HCT116 (cell line): ENCODE results near the gene HIVEP2. TPM values are rescaled to one million over a fixed set of nuclear protein-coding genes. Genes with fewer than 3 reads are reported as not detected.

ENCODE experiments used
- ATAC-seq: fragments of 200-7000 bp; cut with Tn5 transposase; 2 replicates; pipeline ENCODE4 v1.9.1; 2020; ENCODE audit warnings: mild to moderate bottlenecking, moderate library complexity
- BruUV-seq: library from RNA; stranded (reverse); fragments of 400-500 nt; replicated peaks from 2 replicates; lab custom pipeline; 2021; lab: Mats Ljungman, UMichigan
- CTCF ChIA-PET: fragments of 300-600 bp; sonication (Branson Sonifier 250); formaldehyde crosslinking; loops from one replicate; lab custom pipeline; 2021; ENCODE audit warnings: antibody characterized with exemption; lab: Charles Lee
- POLR2A ChIA-PET: fragments of 300-600, 350-600 bp; sonication (Branson Sonifier 250); formaldehyde crosslinking; loops from one replicate; lab custom pipeline; 2021; ENCODE audit warnings: antibody characterized with exemption; lab: Charles Lee
- RAD21 ChIA-PET, 2 experiments: fragments of 300-600 bp; sonication (Branson Sonifier 250); formaldehyde crosslinking; loops; one replicate each; lab custom pipeline; 2023; ENCODE audit warnings: low total read pairs in 2 of 2; ENCODE audit not compliant: uncharacterized antibody in 2 of 2, unreplicated experiment in 2 of 2, low non-redundant PET in 1 of 2; lab: Charles Lee
- DNase-seq: peaks from one replicate; pipeline ENCODE4 v3.0.0-alpha.2; 2010; ENCODE audit warnings: low read depth, low spot score
- H2AFZ ChIP-seq: fragments of 200-600 bp; shearing (Covaris generic), sonication (generic); 2 replicates; pipeline ENCODE4 v1.6.1; 2017; ENCODE audit warnings: low read depth, mixed run types, mixed read lengths, antibody characterized with exemption, low read length; ENCODE audit not compliant: poor library complexity, severe bottlenecking
- H3K27ac ChIP-seq: 2 replicates; pipeline ENCODE4 v1.5.1; 2012; ENCODE audit warnings: low read depth, low read length
- H3K27me3 ChIP-seq: fragments of 200-600 bp; sonication (generic); 2 replicates; pipeline ENCODE4 v1.6.1; 2016; ENCODE audit warnings: mixed run types, low read length, mixed read lengths; ENCODE audit not compliant: insufficient read depth
- H3K36me3 ChIP-seq, 2 experiments: fragments of 200-500 bp in 1 of 2; fragments of 200-600 bp in 1 of 2; sonication (Bioruptor generic) in 1 of 2; sonication (generic) in 1 of 2; 2 replicates each; pipeline versions ENCODE4 v1.5.1 to v1.6.1; 2014 to 2016; ENCODE audit warnings: low read length in 2 of 2, inconsistent platforms in 1 of 2, mixed read lengths in 1 of 2, mixed run types in 1 of 2; ENCODE audit not compliant: insufficient read depth in 2 of 2, control insufficient read depth in 1 of 2
- H3K4me1 ChIP-seq, 2 experiments: fragments of 200-600 bp in 1 of 2; sonication (generic) in 1 of 2; 2 replicates each; pipeline versions ENCODE4 v1.5.1 to v1.6.1; 2012 to 2017; ENCODE audit warnings: low read length in 2 of 2, inconsistent platforms in 1 of 2, mild to moderate bottlenecking in 1 of 2, mixed read lengths in 1 of 2, mixed run types in 1 of 2, moderate library complexity in 1 of 2; ENCODE audit not compliant: insufficient read depth in 2 of 2, control insufficient read depth in 1 of 2
- H3K4me2 ChIP-seq: fragments of 200-600 bp; sonication (generic); 2 replicates; pipeline ENCODE4 v1.6.1; 2017; ENCODE audit warnings: mixed run types, low read length, mixed read lengths
- H3K4me3 ChIP-seq, 2 experiments: fragments of 200-600 bp in 1 of 2; sonication (generic) in 1 of 2; replicated peaks in 1 of 2; 2 replicates each; pipeline ENCODE4 v1.5.1; 2011 to 2016; ENCODE audit warnings: low read length in 2 of 2, control low read depth in 1 of 2, low read depth in 1 of 2, mild to moderate bottlenecking in 1 of 2, mixed read lengths in 1 of 2, mixed run types in 1 of 2
- H3K79me2 ChIP-seq: fragments of 200-600 bp; sonication (generic); 2 replicates; pipeline ENCODE4 v1.6.1; 2017; ENCODE audit warnings: mild to moderate bottlenecking, mixed run types, low read length, moderate library complexity, mixed read lengths; ENCODE audit not compliant: insufficient read depth
- H3K9ac ChIP-seq: fragments of 200-600 bp; sonication (generic); 2 replicates; pipeline ENCODE4 v1.6.1; 2016; ENCODE audit warnings: low read length, mixed read lengths
- H3K9me2 ChIP-seq: fragments of 200-600 bp; sonication (generic), shearing (Covaris generic); 2 replicates; pipeline ENCODE4 v1.6.1; 2017; ENCODE audit warnings: mixed run types, mild to moderate bottlenecking, moderate library complexity; ENCODE audit not compliant: insufficient read depth
- H3K9me3 ChIP-seq, 2 experiments: fragments of 200-500 bp in 1 of 2; fragments of 200-600 bp in 1 of 2; sonication (Bioruptor generic) in 1 of 2; sonication (generic) in 1 of 2; 2 replicates each; pipeline ENCODE4 v1.6.1; 2014 to 2017; ENCODE audit warnings: low read length in 2 of 2, mixed read lengths in 2 of 2, inconsistent platforms in 1 of 2, low read depth in 1 of 2, mild to moderate bottlenecking in 1 of 2, mixed run types in 1 of 2, moderate library complexity in 1 of 2; ENCODE audit not compliant: control insufficient read depth in 1 of 2, insufficient read depth in 1 of 2
- H4K20me1 ChIP-seq: fragments of 200-600 bp; sonication (generic), shearing (Covaris generic); 2 replicates; pipeline ENCODE4 v1.6.1; 2017; ENCODE audit warnings: mixed run types, mild to moderate bottlenecking, moderate library complexity; ENCODE audit not compliant: insufficient read depth
- CBX3 ChIP-seq: IDR thresholded peaks from 2 replicates; pipeline ENCODE4 v1.6.1; 2012; ENCODE audit warnings: low read depth
- CTCF ChIP-seq, 3 experiments: fragments of 200-600 bp in 1 of 3; sonication (generic) in 1 of 3; IDR thresholded peaks in 2 of 3; conservative IDR thresholded peaks in 1 of 3; 2 replicates each; pipeline ENCODE4 v1.5.1; 2012 to 2017; ENCODE audit warnings: low read depth in 2 of 3, low read length in 2 of 3, antibody characterized with exemption in 1 of 3, borderline replicate concordance in 1 of 3, control low read depth in 1 of 3, mild to moderate bottlenecking in 1 of 3, mixed read lengths in 1 of 3, mixed run types in 1 of 3, moderate library complexity in 1 of 3; ENCODE audit not compliant: insufficient read depth in 1 of 3
- ELF1 ChIP-seq: IDR thresholded peaks from 2 replicates; pipeline ENCODE4 v1.6.1; 2012; ENCODE audit warnings: low read depth, borderline replicate concordance
- EZH2 ChIP-seq: fragments of 200-600 bp; sonication (generic); IDR thresholded peaks from 2 replicates; pipeline ENCODE4 v1.6.1; 2017; ENCODE audit warnings: antibody characterized with exemption, mixed run types
- EZH2phosphoT487 ChIP-seq: fragments of 200-600 bp; IDR thresholded peaks from 2 replicates; pipeline ENCODE4 v1.6.1; 2018; ENCODE audit warnings: antibody characterized with exemption, borderline replicate concordance
- FOSL1 ChIP-seq: IDR thresholded peaks from 2 replicates; pipeline ENCODE4 v1.6.1; 2012; ENCODE audit warnings: low read depth
- JUND ChIP-seq: IDR thresholded peaks from 2 replicates; pipeline ENCODE4 v1.6.1; 2012
- POLR2A ChIP-seq: IDR thresholded peaks from 2 replicates; pipeline ENCODE4 v1.7.0; 2011; ENCODE audit warnings: borderline replicate concordance; ENCODE audit not compliant: insufficient read depth, insufficient read length; ENCODE audit errors: extremely low read depth
- RAD21 ChIP-seq: IDR thresholded peaks from 2 replicates; pipeline ENCODE4 v1.6.1; 2012; ENCODE audit warnings: low read depth, mild to moderate bottlenecking
- REST ChIP-seq: IDR thresholded peaks from 2 replicates; pipeline ENCODE4 v1.6.1; 2012; ENCODE audit warnings: low read depth
- TCF7L2 ChIP-seq: IDR thresholded peaks from 2 replicates; pipeline ENCODE4 v1.7.0; 2011; ENCODE audit warnings: borderline replicate concordance, inconsistent platforms; ENCODE audit not compliant: insufficient read depth, insufficient read length; ENCODE audit errors: extremely low read depth
- YY1 ChIP-seq: IDR thresholded peaks from 2 replicates; pipeline ENCODE4 v1.6.1; 2011; ENCODE audit warnings: low read length, low read depth, moderate library complexity, mild to moderate bottlenecking; ENCODE audit not compliant: insufficient replicate concordance; ENCODE audit errors: extremely low read depth
- ZNF274 ChIP-seq: fragments of 200-500 bp; sonication (Bioruptor generic); IDR thresholded peaks from 2 replicates; pipeline ENCODE4 v1.6.1; 2014; ENCODE audit warnings: mild to moderate bottlenecking, low read depth, low read length, inconsistent platforms
- intact Hi-C: fragments of 100-400 bp; cut with micrococcal nuclease; formaldehyde crosslinking; loops from 2 replicates; pipeline ENCODE4 v1.10.0; 2022
- total RNA-seq: library from RNA; stranded (reverse); gene quantifications from one replicate; pipeline ENCODE4 v1.2.1, GENCODE V29; 2021; ENCODE audit not compliant: unreplicated experiment

The HIVEP2 gene
- total RNA-seq, 1 experiment from 2014 or later, result 8.1 TPM

- no peaks in the 10 kb centered on the region for H3K9me3 ChIP-seq
- BruUV-seq, result no TSS peak
- no peak overlapping the region for H3K4me2 ChIP-seq
- intact Hi-C loops, result no loop called here
- H3K9ac ChIP-seq, result no peak overlapping the region
- TF ChIP-seq CBX3 (no peak), ZNF274 (no peak), FOSL1 (no peak), YY1 (no peak), REST (no peak)
- ATAC-seq (no peak), DNase-seq (no peak)
- no peak overlapping the region for H3K27ac ChIP-seq
- no peaks in the 10 kb centered on the region for H3K79me2 ChIP-seq
- H4K20me1 ChIP-seq, result no peaks in the 10 kb centered on the region
- H3K4me3 ChIP-seq, result no peak overlapping the region
- H3K36me3 ChIP-seq, result 0 out of 4 replicates have a peak, but pooled peaks cover 0 to 4% of the 10 kb centered on the region in 2 experiments
- no peaks in the 10 kb centered on the region for H3K27me3 ChIP-seq
- peaks cover 2 to 4% of the 10 kb centered on the region in 2 experiments; a peak in 3 of 4 replicates for H3K4me1 ChIP-seq
- RAD21 ChIA-PET, result no interaction called here
- no peaks in the 10 kb centered on the region for H3K9me2 ChIP-seq
- no peak overlapping the region for H2AFZ ChIP-seq
- CTCF ChIA-PET, result no interaction called here
- POLR2A ChIA-PET, result no interaction called here
These were observed 183.2 kb downstream of the HIVEP2 start for GRCh38 chr6:142761756-142762155.

- POLR2A ChIA-PET, result no interaction called here
- DNase-seq (no peak), ATAC-seq (no peak)
- BruUV-seq, result no TSS peak
- Histone ChIP-seq H2AFZ (no peak overlapping the region), H3K9me3 (no peaks in the 10 kb centered on the region), H3K9me2 (no peaks in the 10 kb centered on the region), H3K36me3 (0 out of 4 replicates have a peak, but pooled peaks cover 0 to 4% of the 10 kb centered on the region in 2 experiments), H4K20me1 (no peaks in the 10 kb centered on the region), H3K79me2 (no peaks in the 10 kb centered on the region), H3K4me2 (no peak overlapping the region), H3K27ac (no peak overlapping the region), H3K27me3 (no peaks in the 10 kb centered on the region), H3K4me1 (peaks cover 10 to 17% of the 10 kb centered on the region in 2 experiments; a peak in 3 of 4 replicates), H3K9ac (no peak overlapping the region), H3K4me3 (no peak overlapping the region)
- CTCF ChIA-PET, result no interaction called here
- RAD21 ChIA-PET, result no interaction called here
- intact Hi-C loops, result no loop called here
- no peak for TF ChIP-seq EZH2phosphoT487
- no peak for TF ChIP-seq RAD21
- no peak for TF ChIP-seq EZH2
- TF ChIP-seq YY1, result no peak
- no peak for TF ChIP-seq CBX3
- TF ChIP-seq ELF1, result no peak
- TF ChIP-seq TCF7L2, result no peak
- no peak for TF ChIP-seq POLR2A
- TF ChIP-seq JUND, result no peak
- TF ChIP-seq CTCF (IDR thresholded peaks at IDR 0.05 in 2 of 3, conservative IDR thresholded peaks at IDR 0.05 in 1 of 3; ENCODE audit: borderline replicate concordance in 1 of 3, insufficient read depth in 1 of 3, low read depth in 2 of 3, low read length in 2 of 3), result no peak
These were observed 184.8 kb downstream of the HIVEP2 start for GRCh38 chr6:142760152-142760551.
